Colonic mucosa (tissue), 4 donors: ENCODE measurements around the gene VAX1. TPM values are rescaled to one million over a fixed set of nuclear protein-coding genes. Genes with fewer than 3 reads are reported as not detected.

Experiments used
- DNase-seq: peaks from one replicate; pipeline ENCODE4 v3.0.0-alpha.2; 2020
- H3K27ac ChIP-seq: fragments of 200-600 bp; one replicate; pipeline ENCODE4 v1.8.0; 2021
- H3K27me3 ChIP-seq: fragments of 200-600 bp; one replicate; pipeline ENCODE4 v1.8.0; 2021
- H3K36me3 ChIP-seq: fragments of 200-600 bp; one replicate; pipeline ENCODE4 v1.8.0; 2021
- H3K4me1 ChIP-seq: fragments of 200-600 bp; one replicate; pipeline ENCODE4 v1.8.0; 2021; ENCODE audit warnings: mild to moderate bottlenecking
- H3K4me3 ChIP-seq: fragments of 200-600 bp; one replicate; pipeline ENCODE4 v1.8.0; 2021
- H3K9ac ChIP-seq, 2 donors: one replicate each; pipeline ENCODE4 v1.7.0; 2013; ENCODE audit warnings: control low read depth in 2 of 2, low read depth in 2 of 2, low read length in 2 of 2
- H3K9me3 ChIP-seq: fragments of 200-600 bp; one replicate; pipeline ENCODE4 v1.8.0; 2021
- CTCF ChIP-seq: fragments of 200-600 bp; IDR thresholded peaks from one replicate; pipeline ENCODE4 v1.8.0; 2022; ENCODE audit warnings: antibody characterized with exemption, mild to moderate bottlenecking
- intact Hi-C: fragments of 100-400 bp; cut with DNase I; formaldehyde crosslinking; loops from one replicate; pipeline ENCODE4 v1.14.1; 2022
- total RNA-seq, 2 donors: library from RNA; stranded (reverse); fragmentation: NEBNext Ultra II Directional in 1 of 2; extraction: Animal tissue kit (Norgen Biotek cat#: 25700) in 1 of 2; gene quantifications; one replicate each; pipeline ENCODE4 v1.2.1, GENCODE V29; 2021
- donor health status: healthy.
- donor health status: DM: no; HTN: no; CAD: no.
- donor health status: DM: no; HTN: no; CAD: no.

VAX1 gene
- total RNA-seq, 2 donors from 2014 or later = not detected

GRCh38 chr10:117152668-117153067 lies 14.6 kb upstream of the VAX1 start:
- Histone ChIP-seq H3K9ac (no peak overlapping the region), H3K27me3 (peaks cover 9% of the 10 kb centered on the region), H3K9me3 (no peaks in the 10 kb centered on the region), H3K4me3 (no peak overlapping the region), H3K4me1 (no peaks in the 10 kb centered on the region), H3K27ac (no peak overlapping the region), H3K36me3 (no peaks in the 10 kb centered on the region)
- DNase-seq = no peak
- TF ChIP-seq CTCF = no peak
- intact Hi-C loops = no loop called here

DNA sequence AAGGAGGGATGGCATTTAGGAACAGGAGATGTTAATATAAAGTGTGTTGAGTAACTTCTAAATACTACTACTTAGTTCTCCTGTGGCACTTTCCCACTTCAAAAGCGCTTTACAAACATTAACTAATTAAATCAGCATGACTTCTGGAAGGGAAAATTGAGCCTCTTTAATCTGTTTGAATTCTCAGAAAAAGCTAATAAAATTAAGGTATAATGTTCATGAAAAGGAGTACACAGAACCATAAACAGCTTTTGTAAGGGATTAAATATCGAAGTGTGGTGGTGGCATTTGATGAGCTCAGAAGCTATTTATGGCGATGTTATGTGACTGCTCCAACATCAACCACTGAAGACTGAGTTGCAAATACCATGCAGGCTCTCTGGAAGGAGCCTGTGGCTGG lies 10.2 kb upstream of the VAX1 start:
- no peak overlapping the region for H3K27ac ChIP-seq
- no peaks in the 10 kb centered on the region for H3K36me3 ChIP-seq
- H3K9me3 ChIP-seq = no peaks in the 10 kb centered on the region
- H3K9ac ChIP-seq = no peak overlapping the region
- H3K4me1 ChIP-seq = no peaks in the 10 kb centered on the region
- no peak overlapping the region for H3K4me3 ChIP-seq
- no peak for DNase-seq
- TF ChIP-seq CTCF = no peak
- intact Hi-C loops = no loop called here
- H3K27me3 ChIP-seq = peaks cover 6% of the 10 kb centered on the region

DNA sequence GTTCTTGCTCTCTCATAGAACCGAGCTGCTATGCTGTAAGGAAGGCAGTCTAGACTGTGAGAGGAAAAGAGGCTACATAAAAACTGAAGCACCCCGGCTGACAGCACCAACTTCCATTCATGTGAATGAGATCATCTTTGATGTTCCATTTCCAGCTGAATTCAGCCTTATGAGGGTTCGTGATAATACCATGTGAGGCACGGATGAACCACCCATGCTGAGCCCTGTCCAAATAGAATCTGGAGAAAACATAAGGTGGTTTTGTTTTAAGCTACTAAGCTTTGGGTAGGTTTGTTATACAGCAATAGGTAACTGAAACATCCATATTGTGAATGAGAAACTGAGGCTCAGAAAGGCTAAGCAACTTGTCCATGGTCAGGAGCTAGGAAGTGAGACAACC lies 6.9 kb upstream of the VAX1 start:
- H3K36me3 ChIP-seq = no peaks in the 10 kb centered on the region
- no peaks in the 10 kb centered on the region for H3K9me3 ChIP-seq
- H3K4me1 ChIP-seq = no peaks in the 10 kb centered on the region
- DNase-seq = no peak
- H3K27ac ChIP-seq = no peak overlapping the region
- H3K9ac ChIP-seq = no peak overlapping the region
- no peak for TF ChIP-seq CTCF
- H3K27me3 ChIP-seq = peaks cover 29% of the 10 kb centered on the region
- no peak overlapping the region for H3K4me3 ChIP-seq
- intact Hi-C loops = no loop called here

DNA sequence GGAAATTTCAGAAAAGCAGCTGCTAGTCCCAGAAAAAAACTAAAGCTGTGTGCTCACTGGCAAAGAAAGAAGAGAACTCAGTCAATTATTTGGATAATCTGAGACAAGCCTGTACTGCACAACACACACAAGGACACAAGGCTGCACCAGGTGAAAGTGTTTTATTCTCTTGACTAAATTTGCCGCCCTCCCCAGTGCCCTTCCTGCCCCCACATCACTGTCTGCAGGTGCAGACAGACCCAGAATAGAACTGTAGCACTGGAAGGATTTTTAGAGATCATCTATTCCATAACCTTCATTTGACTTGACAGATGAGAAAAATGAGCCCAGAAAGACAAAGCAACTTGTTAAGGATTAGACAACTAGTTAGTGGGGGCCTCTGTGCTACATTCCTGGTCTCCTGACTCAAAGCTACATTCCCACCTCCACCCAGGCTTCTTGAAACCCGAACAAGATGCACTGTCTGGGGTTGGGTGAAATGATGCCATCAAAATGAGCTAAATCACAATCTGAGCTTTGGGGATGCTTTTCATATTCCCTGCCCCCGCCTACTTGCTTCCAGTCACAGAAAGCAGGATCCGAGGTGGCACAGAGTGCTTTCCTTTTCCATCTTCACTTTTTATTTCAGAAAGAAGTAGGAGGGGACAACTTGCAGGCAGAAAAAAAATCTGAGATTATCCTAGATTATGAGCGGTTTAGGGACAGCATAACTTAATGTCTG lies 5.2 kb upstream of the VAX1 start:
- no peaks in the 10 kb centered on the region for H3K36me3 ChIP-seq
- no peak overlapping the region for H3K27ac ChIP-seq
- H3K4me3 ChIP-seq = no peak overlapping the region
- intact Hi-C loops = no loop called here
- peaks cover 45% of the 10 kb centered on the region for H3K27me3 ChIP-seq
- peaks cover 2% of the 10 kb centered on the region for H3K4me1 ChIP-seq
- TF ChIP-seq CTCF = no peak
- DNase-seq = no peak
- no peak overlapping the region for H3K9ac ChIP-seq
- H3K9me3 ChIP-seq = no peaks in the 10 kb centered on the region

- H3K9me3 ChIP-seq = no peaks in the 10 kb centered on the region
- H3K27me3 ChIP-seq = peaks cover 72% of the 10 kb centered on the region
- H3K27ac ChIP-seq = no peak overlapping the region
- TF ChIP-seq CTCF = no peak
- H3K4me1 ChIP-seq = peaks cover 11% of the 10 kb centered on the region
- H3K36me3 ChIP-seq = no peaks in the 10 kb centered on the region
- DNase-seq = no peak
- intact Hi-C loops = no loop called here
- no peak overlapping the region for H3K9ac ChIP-seq
- no peak overlapping the region for H3K4me3 ChIP-seq
Measured at GRCh38 chr10:117140525-117140902, 2.4 kb upstream of the VAX1 start.
